Thyroid gland (tissue), 4 donors: ENCODE data around the gene EI24. TPM values are rescaled to one million over a fixed set of nuclear protein-coding genes. Genes with fewer than 3 reads are reported as not detected.

Source experiments
- DNase-seq, 2 donors: peaks; one replicate each; pipeline ENCODE4 v3.0.0-alpha.2; 2019
- H3K27ac ChIP-seq, 3 donors: fragments of 200-600 bp; sonication (generic); 1 replicate in 2 of 3; 2 replicates in 1 of 3; pipeline ENCODE4 v1.5.1; 2016 to 2019; ENCODE audit warnings: mild to moderate bottlenecking in 1 of 3, moderate library complexity in 1 of 3
- H3K27me3 ChIP-seq: fragments of 200-600 bp; sonication (generic); one replicate; pipeline ENCODE4 v1.5.1; 2019
- H3K36me3 ChIP-seq, 2 donors: fragments of 200-600 bp; sonication (generic); one replicate each; pipeline ENCODE4 v1.5.1; 2016 to 2019
- H3K4me1 ChIP-seq, 2 donors: fragments of 200-600 bp; sonication (generic); one replicate each; pipeline ENCODE4 v1.5.1; 2017 to 2019
- H3K4me3 ChIP-seq, 3 donors: fragments of 200-600 bp; sonication (generic); replicated peaks in 1 of 3; 1 replicate in 2 of 3; 2 replicates in 1 of 3; pipeline ENCODE4 v1.5.1; 2016; ENCODE audit warnings: mild to moderate bottlenecking in 1 of 3
- H3K9me3 ChIP-seq: fragments of 200-600 bp; sonication (generic); one replicate; pipeline ENCODE4 v1.5.1; 2017
- CTCF ChIP-seq, 6 experiments: fragments of 200-600 bp in 3 of 6; fragments of 450-650 bp in 3 of 6; sonication (generic) in 3 of 6; IDR thresholded peaks; one replicate each; pipeline ENCODE4 v1.5.1; 2016 to 2019; ENCODE audit warnings: antibody characterized with exemption in 6 of 6, mild to moderate bottlenecking in 2 of 6, inconsistent platforms in 1 of 6, moderate library complexity in 1 of 6
- POLR2A ChIP-seq, 2 donors: fragments of 450-650 bp; IDR thresholded peaks; one replicate each; pipeline ENCODE4 v1.6.1; 2017; ENCODE audit warnings: antibody characterized with exemption in 2 of 2, mild to moderate bottlenecking in 2 of 2, moderate library complexity in 1 of 2
- WGBS, 2 donors: methylation state at CpG; one replicate each; pipeline ENCODE4 v1.1.5; 2017; 5-methylcytosine and 5-hydroxymethylcytosine counted together
- intact Hi-C: fragments of 100-400 bp; cut with DNase I; formaldehyde crosslinking; loops from one replicate; pipeline ENCODE4 v1.15.1; 2023
- small RNA-seq: library from RNA; depleted of rRNA; stranded (forward); fragments of <200 nt; gene quantifications from one replicate; pipeline ENCODE3, GENCODE V24; 2016
- total RNA-seq, 4 donors: library from RNA; depleted of rRNA; stranded (reverse); fragments of >200 nt; gene quantifications; one replicate each; pipeline ENCODE4 v1.2.3, GENCODE V29; 2016

Gene EI24
- total RNA-seq, 4 donors from 2014 or later = 35.7 to 75.8 (median 52.8) TPM

- TF ChIP-seq POLR2A (IDR thresholded peaks at IDR 0.05) (no peak), CTCF (IDR thresholded peaks at IDR 0.05) (no peak)
- H3K27me3 ChIP-seq = no peaks in the 10 kb centered on the region
- 0 to 1% methylated on average over 16 of the region's 20 CpGs for WGBS, 2 donors
- intact Hi-C loops = loop anchor here (10.0 kb wide), 1 partner anchor 250 kb away; no protein-coding TSS in a partner anchor
- H3K27ac ChIP-seq = peak overlapping the region; percentile 89 to 95 (median 93)
- H3K4me1 ChIP-seq = peaks cover 9 to 15% of the 10 kb centered on the region in 2 donors
- peaks cover 16 to 17% of the 10 kb centered on the region in 2 donors for H3K36me3 ChIP-seq
- no peaks in the 10 kb centered on the region for H3K9me3 ChIP-seq
- DNase-seq = peak; percentile 75 to 78
- H3K4me3 ChIP-seq = peak overlapping the region; percentile 12 to 67 (median 62)
Observed at GRCh38 chr11:125625225-125625629, 56.0 kb downstream of the EI24 start.

GRCh38 chr11:125625630-125626287 is 56.5 kb downstream of the EI24 start:
- 0 to 1% methylated on average over 38 to 39 of the region's 51 CpGs for WGBS, 2 donors

GRCh38 chr11:125626288-125626950 is 57.1 kb downstream of the EI24 start:
- 0 to 1% methylated on average over 18 of the region's 18 CpGs for WGBS, 2 donors
- Histone ChIP-seq H3K27ac (peak overlapping the region in 1 of 3 donors; percentile 89), H3K4me3 (peak overlapping the region; percentile 12 to 67 (median 62)), H3K27me3 (no peaks in the 10 kb centered on the region), H3K9me3 (no peaks in the 10 kb centered on the region), H3K36me3 (peaks cover 4 to 6% of the 10 kb centered on the region in 2 donors), H3K4me1 (peaks cover 9 to 15% of the 10 kb centered on the region in 2 donors)
- TF ChIP-seq CTCF (IDR thresholded peaks at IDR 0.05) (no peak), POLR2A (IDR thresholded peaks at IDR 0.05) (no peak)
- intact Hi-C loops = loop anchor here (10.0 kb wide), 1 partner anchor 248 kb away; no protein-coding TSS in a partner anchor
- DNase-seq = no peak

More at GRCh38 chr11:125625630-125626287, 56.5 kb downstream of the EI24 start:
- intact Hi-C loops = loop anchor here (10.0 kb wide), 1 partner anchor 249 kb away; no protein-coding TSS in a partner anchor
- Histone ChIP-seq H3K4me3 (peak overlapping the region; percentile 12 to 67 (median 62)), H3K27me3 (no peaks in the 10 kb centered on the region), H3K36me3 (peaks cover 11 to 12% of the 10 kb centered on the region in 2 donors), H3K4me1 (peaks cover 9 to 15% of the 10 kb centered on the region in 2 donors), H3K27ac (peak overlapping the region; percentile 89 to 95 (median 93)), H3K9me3 (no peaks in the 10 kb centered on the region)
- TF ChIP-seq POLR2A (IDR thresholded peaks at IDR 0.05) (peak in 1 of 2 donors; percentile 73), CTCF (IDR thresholded peaks at IDR 0.05) (no peak)
- peak; percentile 83 to 84 for DNase-seq

GRCh38 chr11:125627236-125627910 is 58.1 kb downstream of the EI24 start:
- no peaks in the 10 kb centered on the region for H3K9me3 ChIP-seq
- WGBS, 2 donors = 70 to 72% methylated on average over 7 of the region's 7 CpGs

More at GRCh38 chr11:125627236-125627910, 58.1 kb downstream of the EI24 start:
- intact Hi-C loops = loop anchor here (10.0 kb wide), 1 partner anchor 247 kb away; no protein-coding TSS in a partner anchor
- Histone ChIP-seq H3K36me3 (no peaks in the 10 kb centered on the region), H3K27me3 (no peaks in the 10 kb centered on the region), H3K27ac (no peak overlapping the region), H3K4me3 (no peak overlapping the region), H3K4me1 (peaks cover 9 to 15% of the 10 kb centered on the region in 2 donors)
- TF ChIP-seq CTCF (IDR thresholded peaks at IDR 0.05) (no peak), POLR2A (IDR thresholded peaks at IDR 0.05) (no peak)
- DNase-seq = no peak

Small RNA genes lying within 50 kb of the gene (small RNA-seq; reads per million reads assigned to genes)
- not detected for gene RNU6-1156P

Other genes with a start within 250 kb of the EI24 start
- gene FEZ1, start 73.2 kb upstream of the EI24 start, total RNA-seq = 10 to 100 TPM in 3 of 4 donors, 1 to 10 TPM in 1; 8.0 to 27.5 (median 15.1) TPM
- 100 to 1,000 TPM; 112 to 187 (median 172) TPM for gene STT3A, start 23.4 kb downstream of the EI24 start, total RNA-seq
- gene CHEK1, start 55.7 kb downstream of the EI24 start, total RNA-seq = 1 to 10 TPM in 3 of 4 donors, under 1 TPM in 1; 0.78 to 3.4 (median 1.4) TPM
- gene ACRV1, start 111.4 kb downstream of the EI24 start, total RNA-seq = not detected
- not detected for gene PATE1, start 176.8 kb downstream of the EI24 start, total RNA-seq
- not detected for gene PATE2, start 209.4 kb downstream of the EI24 start, total RNA-seq
- gene PATE3, start 218.7 kb downstream of the EI24 start, total RNA-seq = not detected